Nephron (organoid): ENCODE results near the gene UBE2I.

Experiments
- H3K27ac Mint-ChIP-seq, 3 experiments: 2 replicates each; pipeline ENCODE4 v1.8.0; 2020; ENCODE audit warnings: mixed read lengths in 3 of 3, mild to moderate bottlenecking in 2 of 3, moderate library complexity in 1 of 3
- H3K27me3 Mint-ChIP-seq: 2 replicates; pipeline ENCODE4 v1.8.0; 2021; ENCODE audit warnings: low read depth, mild to moderate bottlenecking, moderate library complexity, mixed read lengths
- H3K36me3 Mint-ChIP-seq: 2 replicates; pipeline ENCODE4 v1.8.0; 2020; ENCODE audit warnings: low read depth, mixed read lengths
- H3K4me1 Mint-ChIP-seq: 2 replicates; pipeline ENCODE4 v1.8.0; 2020; ENCODE audit warnings: mixed read lengths
- H3K4me3 Mint-ChIP-seq, 3 experiments: 2 replicates each; pipeline ENCODE4 v1.8.0; 2020; ENCODE audit warnings: mild to moderate bottlenecking in 3 of 3, mixed read lengths in 3 of 3, moderate library complexity in 2 of 3
- H3K9me3 Mint-ChIP-seq: 2 replicates; pipeline ENCODE4 v1.8.0; 2020; ENCODE audit warnings: mixed read lengths
- CTCF ChIP-seq, 3 experiments: fragments of 200-600 bp; sonication (generic); IDR thresholded peaks; one replicate each; pipeline ENCODE4 v1.5.0; 2021; ENCODE audit warnings: antibody characterized with exemption in 3 of 3; ENCODE audit not compliant: unreplicated experiment in 3 of 3

The UBE2I gene

GRCh38 chr16:1367486-1368174 lies 58.2 kb downstream of the UBE2I start:
- peaks cover 4% of the 10 kb centered on the region for H3K4me1 Mint-ChIP-seq
- no peak overlapping the region for H3K27ac Mint-ChIP-seq
- no peaks in the 10 kb centered on the region for H3K9me3 Mint-ChIP-seq
- H3K27me3 Mint-ChIP-seq, result no peaks in the 10 kb centered on the region
- H3K4me3 Mint-ChIP-seq, result no peak overlapping the region
- peaks cover 4% of the 10 kb centered on the region for H3K36me3 Mint-ChIP-seq
- no peak for TF ChIP-seq CTCF (IDR thresholded peaks at IDR 0.05; ENCODE audit: unreplicated experiment in 3 of 3)

- no peaks in the 10 kb centered on the region for H3K27me3 Mint-ChIP-seq
- TF ChIP-seq CTCF (IDR thresholded peaks at IDR 0.05; ENCODE audit: unreplicated experiment in 3 of 3), result no peak
- H3K27ac Mint-ChIP-seq, result no peak overlapping the region
- H3K4me1 Mint-ChIP-seq, result no peaks in the 10 kb centered on the region
- no peaks in the 10 kb centered on the region for H3K9me3 Mint-ChIP-seq
- no peak overlapping the region for H3K4me3 Mint-ChIP-seq
- peaks cover 2% of the 10 kb centered on the region for H3K36me3 Mint-ChIP-seq
Observed at GRCh38 chr16:1371054-1371978, 61.9 kb downstream of the UBE2I start.

DNA sequence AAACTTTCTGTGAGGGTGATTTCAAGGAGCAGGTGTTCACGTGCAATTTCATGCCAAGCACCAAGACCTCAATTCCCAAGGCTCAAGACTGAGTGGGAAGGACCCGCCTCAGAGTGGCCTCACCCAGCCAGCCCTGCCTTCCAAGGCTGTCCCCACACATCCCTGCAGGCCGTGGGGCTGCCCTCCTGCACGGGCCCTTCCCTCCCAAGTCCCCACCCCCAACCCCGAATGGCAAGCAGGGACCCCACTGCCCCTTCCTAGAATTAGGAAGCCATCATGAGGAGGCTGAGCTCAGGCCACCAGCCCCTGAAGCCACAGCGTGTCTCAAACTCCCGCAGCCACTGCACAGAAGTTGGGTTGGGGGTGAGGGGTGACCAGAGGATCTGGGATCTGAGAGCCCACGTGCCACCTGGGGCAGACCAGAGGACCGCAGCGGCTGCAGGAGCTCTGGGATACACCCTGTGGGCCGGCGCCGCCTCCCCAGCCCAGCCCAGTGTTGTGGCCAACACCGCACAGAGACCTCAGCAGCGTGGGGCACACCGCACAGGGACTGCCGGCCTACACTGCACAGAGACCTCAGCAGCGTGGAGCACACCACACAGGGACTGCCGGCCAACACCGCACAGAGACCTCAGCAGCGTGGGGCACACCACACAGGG lies 63.0 kb downstream of the UBE2I start:
- no peak overlapping the region for H3K27ac Mint-ChIP-seq
- H3K27me3 Mint-ChIP-seq, result no peaks in the 10 kb centered on the region
- no peak overlapping the region for H3K4me3 Mint-ChIP-seq
- TF ChIP-seq CTCF (IDR thresholded peaks at IDR 0.05; ENCODE audit: unreplicated experiment in 3 of 3), result no peak
- H3K36me3 Mint-ChIP-seq, result peaks cover 4% of the 10 kb centered on the region
- H3K9me3 Mint-ChIP-seq, result no peaks in the 10 kb centered on the region
- no peaks in the 10 kb centered on the region for H3K4me1 Mint-ChIP-seq

- Mint-ChIP-seq H3K36me3 (peaks cover 4% of the 10 kb centered on the region), H3K4me3 (no peak overlapping the region), H3K27ac (no peak overlapping the region), H3K27me3 (peaks cover 9% of the 10 kb centered on the region), H3K4me1 (peaks cover 9% of the 10 kb centered on the region), H3K9me3 (no peaks in the 10 kb centered on the region)
- no peak for TF ChIP-seq CTCF (IDR thresholded peaks at IDR 0.05; ENCODE audit: unreplicated experiment in 3 of 3)
Observed at GRCh38 chr16:1374418-1375297, 65.2 kb downstream of the UBE2I start.

- H3K36me3 Mint-ChIP-seq, result peaks cover 4% of the 10 kb centered on the region
- H3K27me3 Mint-ChIP-seq, result peaks cover 13% of the 10 kb centered on the region
- no peak overlapping the region for H3K27ac Mint-ChIP-seq
- H3K9me3 Mint-ChIP-seq, result no peaks in the 10 kb centered on the region
- TF ChIP-seq CTCF (IDR thresholded peaks at IDR 0.05; ENCODE audit: unreplicated experiment in 3 of 3), result no peak
- no peak overlapping the region for H3K4me3 Mint-ChIP-seq
- H3K4me1 Mint-ChIP-seq, result peaks cover 13% of the 10 kb centered on the region
Observed at GRCh38 chr16:1375298-1375640, 65.8 kb downstream of the UBE2I start.
